PFSK-1 (cell line): Measurements from ENCODE around the gene SQSTM1.

Experiments used
- FOXP2 ChIP-seq: optimal IDR thresholded peaks from 2 replicates; pipeline ENCODE3; 2011; ENCODE audit warnings: borderline replicate concordance, control low read depth, inconsistent platforms; ENCODE audit not compliant: insufficient read depth; ENCODE audit errors: extremely low read length, extremely low read depth
- POLR2AphosphoS5 ChIP-seq: IDR thresholded peaks from 2 replicates; pipeline ENCODE4 v1.6.1; 2012; ENCODE audit warnings: low read depth, mild to moderate bottlenecking, control low read depth, low read length, moderate library complexity
- SIN3A ChIP-seq: IDR thresholded peaks from 2 replicates; pipeline ENCODE4 v1.6.1; 2012; ENCODE audit warnings: mild to moderate bottlenecking, low read length, moderate library complexity, borderline replicate concordance; ENCODE audit not compliant: insufficient read depth
- TAF1 ChIP-seq: IDR thresholded peaks from 2 replicates; pipeline ENCODE4 v1.6.1; 2012; ENCODE audit warnings: low read length, control low read depth, borderline replicate concordance; ENCODE audit not compliant: insufficient read depth
- TF ChIP-seq, protein P1 (sequence below), 2 experiments: IDR thresholded peaks; 2 replicates each; pipeline versions ENCODE4 v1.6.1 to v1.8.0; 2011 to 2012; ENCODE audit warnings: low read depth in 2 of 2, low read length in 2 of 2, control low read depth in 1 of 2, inconsistent platforms in 1 of 2, mild to moderate bottlenecking in 1 of 2, moderate library complexity in 1 of 2; ENCODE audit not compliant: insufficient read depth in 1 of 2

DNA sequence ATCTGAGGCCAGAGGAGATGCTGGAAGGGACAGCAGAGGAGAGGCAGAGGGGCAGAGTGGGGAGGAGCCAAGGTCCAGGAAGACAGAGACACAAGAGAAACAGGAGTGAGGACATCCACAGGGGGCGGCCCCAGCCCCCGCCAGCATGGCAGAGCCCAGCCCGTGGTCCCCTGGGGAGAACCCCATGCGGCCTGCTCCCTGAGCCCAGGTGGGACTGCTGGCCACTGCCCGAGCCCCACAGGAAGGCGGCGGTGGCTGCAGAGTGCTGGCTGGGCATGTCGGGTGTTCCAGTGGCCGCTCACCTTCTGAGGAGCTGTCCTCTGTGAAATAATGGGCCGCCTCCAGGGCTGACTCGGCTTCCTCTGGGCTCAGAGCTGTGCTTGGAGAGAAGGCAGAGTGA is 46.8 kb downstream of the SQSTM1 start:
- TF ChIP-seq TAF1: no peak
- TF ChIP-seq POLR2AphosphoS5: no peak
- TF ChIP-seq, protein P1, sequence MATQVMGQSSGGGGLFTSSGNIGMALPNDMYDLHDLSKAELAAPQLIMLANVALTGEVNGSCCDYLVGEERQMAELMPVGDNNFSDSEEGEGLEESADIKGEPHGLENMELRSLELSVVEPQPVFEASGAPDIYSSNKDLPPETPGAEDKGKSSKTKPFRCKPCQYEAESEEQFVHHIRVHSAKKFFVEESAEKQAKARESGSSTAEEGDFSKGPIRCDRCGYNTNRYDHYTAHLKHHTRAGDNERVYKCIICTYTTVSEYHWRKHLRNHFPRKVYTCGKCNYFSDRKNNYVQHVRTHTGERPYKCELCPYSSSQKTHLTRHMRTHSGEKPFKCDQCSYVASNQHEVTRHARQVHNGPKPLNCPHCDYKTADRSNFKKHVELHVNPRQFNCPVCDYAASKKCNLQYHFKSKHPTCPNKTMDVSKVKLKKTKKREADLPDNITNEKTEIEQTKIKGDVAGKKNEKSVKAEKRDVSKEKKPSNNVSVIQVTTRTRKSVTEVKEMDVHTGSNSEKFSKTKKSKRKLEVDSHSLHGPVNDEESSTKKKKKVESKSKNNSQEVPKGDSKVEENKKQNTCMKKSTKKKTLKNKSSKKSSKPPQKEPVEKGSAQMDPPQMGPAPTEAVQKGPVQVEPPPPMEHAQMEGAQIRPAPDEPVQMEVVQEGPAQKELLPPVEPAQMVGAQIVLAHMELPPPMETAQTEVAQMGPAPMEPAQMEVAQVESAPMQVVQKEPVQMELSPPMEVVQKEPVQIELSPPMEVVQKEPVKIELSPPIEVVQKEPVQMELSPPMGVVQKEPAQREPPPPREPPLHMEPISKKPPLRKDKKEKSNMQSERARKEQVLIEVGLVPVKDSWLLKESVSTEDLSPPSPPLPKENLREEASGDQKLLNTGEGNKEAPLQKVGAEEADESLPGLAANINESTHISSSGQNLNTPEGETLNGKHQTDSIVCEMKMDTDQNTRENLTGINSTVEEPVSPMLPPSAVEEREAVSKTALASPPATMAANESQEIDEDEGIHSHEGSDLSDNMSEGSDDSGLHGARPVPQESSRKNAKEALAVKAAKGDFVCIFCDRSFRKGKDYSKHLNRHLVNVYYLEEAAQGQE (IDR thresholded peaks at IDR 0.05; ENCODE audit: insufficient read depth in 1 of 2, low read depth in 2 of 2, low read length in 2 of 2): no peak
- no peak for TF ChIP-seq SIN3A
- no peak for TF ChIP-seq FOXP2
